Thyroid gland (tissue), 4 donors: ENCODE results near the gene C2CD3.

Experiments
- POLR2A ChIP-seq, 2 donors: fragments of 450-650 bp; IDR thresholded peaks; one replicate each; pipeline ENCODE4 v1.6.1; 2017; ENCODE audit warnings: antibody characterized with exemption in 2 of 2, mild to moderate bottlenecking in 2 of 2, moderate library complexity in 1 of 2
- TF ChIP-seq, protein P1 (sequence below), 6 experiments: fragments of 200-600 bp in 3 of 6; fragments of 450-650 bp in 3 of 6; sonication (generic) in 3 of 6; IDR thresholded peaks; one replicate each; pipeline ENCODE4 v1.5.1; 2016 to 2019; ENCODE audit warnings: antibody characterized with exemption in 6 of 6, mild to moderate bottlenecking in 2 of 6, inconsistent platforms in 1 of 6, moderate library complexity in 1 of 6

DNA sequence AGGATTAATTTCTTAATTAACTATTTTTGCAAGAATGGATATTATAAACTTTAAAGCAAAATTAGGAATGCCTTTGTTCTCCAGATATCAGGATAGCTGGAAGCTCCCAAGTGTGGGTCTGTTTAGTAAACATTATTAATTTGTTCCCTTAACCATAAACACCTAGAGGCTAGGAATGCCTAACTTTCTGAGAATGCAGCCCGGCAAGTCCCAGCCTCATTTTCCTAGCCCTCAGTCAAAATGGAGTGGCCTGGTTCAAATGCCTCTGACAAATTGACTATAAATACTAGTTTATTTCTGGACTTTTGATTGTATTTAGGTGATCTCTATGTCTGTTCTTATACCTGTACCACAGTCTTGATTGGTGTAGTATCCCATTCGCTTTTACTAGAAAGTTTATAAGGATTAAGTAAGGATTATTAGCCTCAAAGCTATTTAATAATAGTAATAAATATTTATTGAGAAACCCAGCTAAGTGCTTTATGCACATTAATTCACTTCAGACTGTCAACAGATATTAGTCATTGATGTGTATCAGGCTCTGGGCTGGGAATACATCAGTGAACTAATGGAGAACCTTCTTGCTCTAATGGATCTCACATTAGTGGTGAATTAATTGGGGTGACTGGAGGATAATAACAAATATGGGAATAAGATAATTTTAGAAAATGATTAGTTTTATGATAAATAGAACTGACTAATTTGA is 26.1 kb upstream of the C2CD3 start:
- no peak for TF ChIP-seq POLR2A (IDR thresholded peaks at IDR 0.05)
- TF ChIP-seq, protein P1, sequence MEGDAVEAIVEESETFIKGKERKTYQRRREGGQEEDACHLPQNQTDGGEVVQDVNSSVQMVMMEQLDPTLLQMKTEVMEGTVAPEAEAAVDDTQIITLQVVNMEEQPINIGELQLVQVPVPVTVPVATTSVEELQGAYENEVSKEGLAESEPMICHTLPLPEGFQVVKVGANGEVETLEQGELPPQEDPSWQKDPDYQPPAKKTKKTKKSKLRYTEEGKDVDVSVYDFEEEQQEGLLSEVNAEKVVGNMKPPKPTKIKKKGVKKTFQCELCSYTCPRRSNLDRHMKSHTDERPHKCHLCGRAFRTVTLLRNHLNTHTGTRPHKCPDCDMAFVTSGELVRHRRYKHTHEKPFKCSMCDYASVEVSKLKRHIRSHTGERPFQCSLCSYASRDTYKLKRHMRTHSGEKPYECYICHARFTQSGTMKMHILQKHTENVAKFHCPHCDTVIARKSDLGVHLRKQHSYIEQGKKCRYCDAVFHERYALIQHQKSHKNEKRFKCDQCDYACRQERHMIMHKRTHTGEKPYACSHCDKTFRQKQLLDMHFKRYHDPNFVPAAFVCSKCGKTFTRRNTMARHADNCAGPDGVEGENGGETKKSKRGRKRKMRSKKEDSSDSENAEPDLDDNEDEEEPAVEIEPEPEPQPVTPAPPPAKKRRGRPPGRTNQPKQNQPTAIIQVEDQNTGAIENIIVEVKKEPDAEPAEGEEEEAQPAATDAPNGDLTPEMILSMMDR (IDR thresholded peaks at IDR 0.05) = no peak
